Raji (cell line): ENCODE measurements around the gene SMC6.

Source experiments
- POLR2A ChIP-seq: IDR thresholded peaks from 2 replicates; pipeline ENCODE4 v1.6.1; 2011; ENCODE audit warnings: low read depth, low read length, control low read depth; ENCODE audit not compliant: insufficient read depth

The SMC6 gene, protein sequence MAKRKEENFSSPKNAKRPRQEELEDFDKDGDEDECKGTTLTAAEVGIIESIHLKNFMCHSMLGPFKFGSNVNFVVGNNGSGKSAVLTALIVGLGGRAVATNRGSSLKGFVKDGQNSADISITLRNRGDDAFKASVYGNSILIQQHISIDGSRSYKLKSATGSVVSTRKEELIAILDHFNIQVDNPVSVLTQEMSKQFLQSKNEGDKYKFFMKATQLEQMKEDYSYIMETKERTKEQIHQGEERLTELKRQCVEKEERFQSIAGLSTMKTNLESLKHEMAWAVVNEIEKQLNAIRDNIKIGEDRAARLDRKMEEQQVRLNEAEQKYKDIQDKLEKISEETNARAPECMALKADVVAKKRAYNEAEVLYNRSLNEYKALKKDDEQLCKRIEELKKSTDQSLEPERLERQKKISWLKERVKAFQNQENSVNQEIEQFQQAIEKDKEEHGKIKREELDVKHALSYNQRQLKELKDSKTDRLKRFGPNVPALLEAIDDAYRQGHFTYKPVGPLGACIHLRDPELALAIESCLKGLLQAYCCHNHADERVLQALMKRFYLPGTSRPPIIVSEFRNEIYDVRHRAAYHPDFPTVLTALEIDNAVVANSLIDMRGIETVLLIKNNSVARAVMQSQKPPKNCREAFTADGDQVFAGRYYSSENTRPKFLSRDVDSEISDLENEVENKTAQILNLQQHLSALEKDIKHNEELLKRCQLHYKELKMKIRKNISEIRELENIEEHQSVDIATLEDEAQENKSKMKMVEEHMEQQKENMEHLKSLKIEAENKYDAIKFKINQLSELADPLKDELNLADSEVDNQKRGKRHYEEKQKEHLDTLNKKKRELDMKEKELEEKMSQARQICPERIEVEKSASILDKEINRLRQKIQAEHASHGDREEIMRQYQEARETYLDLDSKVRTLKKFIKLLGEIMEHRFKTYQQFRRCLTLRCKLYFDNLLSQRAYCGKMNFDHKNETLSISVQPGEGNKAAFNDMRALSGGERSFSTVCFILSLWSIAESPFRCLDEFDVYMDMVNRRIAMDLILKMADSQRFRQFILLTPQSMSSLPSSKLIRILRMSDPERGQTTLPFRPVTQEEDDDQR

DNA sequence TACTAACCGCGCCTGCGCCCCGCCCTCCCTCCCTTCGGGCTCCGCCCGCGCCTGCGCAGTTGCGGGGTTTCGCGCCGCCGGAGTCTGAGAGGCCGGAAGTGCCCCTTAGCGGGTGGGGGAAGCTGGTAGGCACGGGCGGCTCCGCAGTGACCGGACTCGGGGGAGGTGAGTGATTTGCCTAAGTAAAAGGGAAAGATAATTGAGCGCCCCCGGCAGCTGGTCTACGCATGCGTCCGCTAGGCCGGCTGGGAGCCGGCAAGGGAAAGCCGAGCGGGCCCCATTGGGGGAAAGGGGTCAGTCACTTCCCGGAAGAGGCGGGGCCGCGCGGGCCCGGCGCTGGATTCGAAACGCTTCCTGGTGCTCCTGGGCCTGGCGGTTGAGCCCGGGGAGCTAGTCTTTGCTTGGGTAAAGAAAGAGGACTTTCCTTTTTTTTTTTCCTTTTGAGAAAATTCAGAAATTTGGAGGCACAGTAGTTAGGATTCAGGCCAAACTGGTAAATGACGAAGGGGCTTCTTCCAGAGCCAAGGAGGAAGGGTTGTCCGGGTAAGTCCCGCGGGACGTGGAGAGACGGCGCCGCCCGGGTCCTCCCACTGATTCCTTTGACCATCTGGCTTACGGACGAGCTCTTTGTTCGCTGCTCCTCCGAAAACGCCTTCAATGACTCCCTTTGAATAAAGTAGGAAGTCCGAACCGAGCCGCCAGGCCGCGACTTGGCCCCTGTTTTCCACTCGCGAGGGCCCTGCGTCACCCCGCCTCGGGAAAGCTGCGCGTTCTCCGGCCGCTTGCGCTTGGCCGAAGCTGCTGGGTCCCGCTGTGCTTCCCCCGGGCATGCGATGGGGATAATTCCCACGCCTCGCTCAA lies at the start of gene SMC6, which contains the start of gene GEN1:
Gene SMC6 (minus strand): TSS at position 8 of the 861 bp plus-strand sequence. CDS start 7,864 bp downstream, outside the sequence.
Gene GEN1 (plus strand): TSS at position 336 of the 861 bp plus-strand sequence. CDS start 5,806 bp downstream, outside the sequence.
- no peak; the same call in 1 of the 2 replicates for TF ChIP-seq POLR2A

DNA sequence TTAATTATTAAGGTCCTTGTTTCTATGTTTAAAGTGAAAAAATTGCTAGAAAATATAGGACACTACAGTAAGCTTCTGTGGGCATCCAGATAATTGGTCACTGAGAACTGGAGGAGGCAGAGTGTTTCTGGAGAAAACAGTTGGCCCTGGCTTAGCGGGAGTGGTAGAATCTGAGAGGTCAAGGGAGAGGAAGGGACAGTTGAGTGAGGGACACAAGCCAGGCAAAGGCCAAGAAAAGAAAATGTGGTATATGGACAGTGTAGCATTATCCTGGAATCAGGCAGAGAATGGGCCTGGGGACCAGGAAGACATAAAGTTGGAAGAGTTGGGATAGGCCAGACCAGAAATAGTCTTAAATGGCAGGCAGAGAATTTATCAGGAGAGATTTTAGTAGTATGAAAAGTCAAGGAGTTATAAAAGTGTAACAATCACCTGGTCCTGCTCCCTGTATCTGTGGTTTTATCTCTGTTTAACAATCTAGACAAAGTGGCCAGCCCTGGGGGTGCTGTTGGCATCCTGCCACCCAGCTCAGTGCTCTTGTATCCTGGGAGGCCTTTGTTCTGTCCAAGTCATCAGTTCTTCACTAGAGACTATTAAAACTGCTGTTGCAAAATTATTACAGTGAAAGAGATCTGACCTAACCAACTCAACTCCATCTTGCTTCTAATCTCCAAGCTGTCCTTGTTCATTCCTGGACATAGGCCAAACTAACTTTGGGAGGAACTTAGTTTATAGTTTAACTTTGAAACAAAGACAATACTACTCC lies 47.3 kb upstream of the SMC6 start:
- TF ChIP-seq POLR2A = no peak

DNA sequence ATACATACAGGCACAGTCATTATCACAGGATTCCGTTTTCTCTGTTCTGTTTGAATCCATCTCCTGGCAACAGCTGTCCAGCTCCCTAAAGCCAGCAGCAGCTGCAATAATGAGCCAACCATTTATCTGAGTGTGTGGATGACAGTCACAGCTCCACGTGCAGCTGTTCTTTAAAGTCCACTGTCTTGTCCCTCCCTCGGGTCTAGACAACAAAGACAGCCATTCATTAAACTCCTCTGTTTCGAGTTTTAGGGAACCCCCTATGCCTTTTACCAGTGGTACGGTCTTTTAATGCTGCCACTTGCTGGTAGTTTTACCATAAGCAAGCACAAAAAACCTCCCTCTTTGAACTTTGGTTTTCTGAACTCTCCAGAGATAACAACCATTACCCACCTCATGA lies 46.6 kb upstream of the SMC6 start:
- TF ChIP-seq POLR2A = no peak

DNA sequence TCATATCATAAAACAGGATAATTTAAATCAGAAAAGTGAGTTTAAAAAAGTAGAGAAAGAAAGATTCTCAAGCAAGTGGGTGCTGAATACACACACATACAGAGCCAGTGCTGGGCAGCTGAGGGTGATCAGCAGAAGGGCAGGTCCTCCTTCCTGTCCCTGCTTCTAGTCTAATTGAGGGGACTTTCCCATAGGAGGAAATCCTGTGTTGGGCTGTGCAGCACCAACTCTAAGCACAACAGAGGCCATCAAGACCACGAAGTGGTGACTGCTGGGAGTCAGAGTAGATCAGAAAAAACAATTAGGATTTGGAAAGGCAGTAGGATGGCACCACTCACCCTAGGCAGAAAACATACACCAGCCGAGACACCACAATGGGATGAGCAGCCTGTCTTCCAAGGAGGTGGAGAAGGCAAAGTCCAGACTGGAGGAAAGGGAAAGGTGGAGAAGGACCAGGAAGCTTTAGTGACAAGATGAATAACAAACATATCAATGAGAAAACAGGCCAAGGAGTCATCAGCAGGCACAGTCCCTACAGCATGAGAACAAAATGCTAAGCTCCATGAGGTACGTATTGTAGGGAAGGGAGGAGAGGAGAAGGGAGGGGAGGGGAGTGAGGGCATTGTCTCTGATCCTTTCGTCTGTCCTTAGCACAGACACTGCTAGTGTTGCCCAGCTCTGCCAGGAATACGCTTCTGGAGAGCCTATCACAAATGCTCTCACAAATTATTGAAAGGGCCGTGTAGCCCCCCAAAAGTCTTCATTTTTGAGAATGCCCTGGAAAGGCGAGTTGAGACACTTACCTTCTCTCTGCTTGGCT lies 45.9 kb upstream of the SMC6 start:
- no peak for TF ChIP-seq POLR2A

DNA sequence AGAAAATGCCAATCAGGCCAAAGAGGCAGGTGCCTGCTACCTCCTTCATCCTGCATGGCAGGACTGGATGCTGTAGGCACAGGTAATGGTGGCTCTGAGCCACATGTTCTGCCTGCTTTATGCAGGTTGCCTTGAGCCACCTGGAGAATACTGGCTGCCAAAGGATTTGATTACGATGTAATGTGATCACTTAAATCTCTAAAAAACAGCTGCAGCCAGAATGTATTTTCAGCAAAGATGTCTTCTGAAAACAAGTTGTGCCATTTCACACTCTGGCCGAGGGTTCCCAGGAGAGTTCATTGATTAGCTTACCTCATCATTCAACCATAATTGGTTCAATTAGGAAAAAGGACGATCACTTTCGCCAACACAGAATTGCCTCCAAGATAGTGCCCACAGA lies 44.7 kb upstream of the SMC6 start:
- TF ChIP-seq POLR2A = no peak

DNA sequence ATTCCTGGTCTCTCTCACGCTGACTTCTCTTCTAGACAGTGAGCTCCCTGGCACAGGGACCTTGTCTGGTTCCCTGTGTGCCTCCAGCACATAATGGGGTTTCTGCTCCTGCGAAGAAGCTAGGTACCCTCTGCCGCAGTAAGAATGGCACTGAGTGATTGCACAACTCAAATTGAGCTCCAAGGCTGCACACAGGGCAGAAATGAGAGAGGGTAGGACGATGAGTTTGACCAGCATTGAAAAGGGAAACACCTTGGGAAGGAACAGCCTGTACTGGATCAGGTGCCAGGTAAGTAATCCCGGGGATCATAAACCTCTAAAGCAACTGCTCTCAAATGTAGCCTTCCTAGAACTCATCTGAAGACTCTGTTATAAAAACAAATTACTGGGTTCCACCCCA lies 41.7 kb upstream of the SMC6 start:
- no peak for TF ChIP-seq POLR2A

DNA sequence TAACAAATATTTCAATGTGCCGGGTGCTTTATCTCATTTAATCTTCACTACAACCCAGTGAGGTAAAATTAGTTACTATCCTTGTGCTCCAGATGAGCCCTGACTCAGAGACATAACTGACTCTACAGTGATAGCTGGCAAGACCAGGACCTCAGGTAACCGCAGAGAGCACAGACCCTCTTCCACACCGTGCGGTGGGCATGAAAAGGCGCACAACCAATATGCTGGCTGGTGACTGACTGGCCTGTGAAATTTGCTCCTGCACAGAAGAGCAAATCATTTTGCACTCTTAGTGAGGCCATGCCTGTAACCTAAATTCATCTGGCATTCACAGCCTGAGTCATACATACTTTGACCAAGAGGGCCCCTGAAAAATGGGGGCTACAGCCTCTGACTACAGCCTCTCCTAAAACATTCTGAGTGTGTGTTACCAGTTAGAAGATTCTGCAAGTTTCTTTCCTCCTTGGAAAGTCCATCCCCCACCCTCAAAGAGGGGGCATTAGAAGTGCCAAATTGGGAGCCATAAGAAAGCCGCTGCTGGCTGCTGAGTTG lies 40.3 kb upstream of the SMC6 start:
- no peak for TF ChIP-seq POLR2A

DNA sequence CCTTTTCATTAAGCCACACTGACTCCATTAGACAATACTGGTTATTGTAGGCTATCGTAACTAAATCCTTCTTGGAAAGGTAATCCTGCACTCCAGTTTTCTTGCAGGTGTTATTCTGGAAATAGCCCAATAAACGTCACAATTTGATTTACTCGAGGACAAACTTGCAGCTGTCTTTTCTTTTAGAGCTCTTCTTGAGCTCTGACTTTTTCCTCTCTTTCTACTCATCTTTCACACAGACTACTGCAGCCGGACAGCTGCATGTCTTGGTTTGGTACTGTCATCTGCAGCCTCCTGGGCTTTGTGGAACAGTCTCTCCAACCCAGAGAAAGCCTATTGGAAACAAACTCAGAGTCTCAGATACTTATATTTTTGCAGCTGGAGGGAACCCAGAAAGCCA lies 39.7 kb upstream of the SMC6 start:
- no peak for TF ChIP-seq POLR2A

DNA sequence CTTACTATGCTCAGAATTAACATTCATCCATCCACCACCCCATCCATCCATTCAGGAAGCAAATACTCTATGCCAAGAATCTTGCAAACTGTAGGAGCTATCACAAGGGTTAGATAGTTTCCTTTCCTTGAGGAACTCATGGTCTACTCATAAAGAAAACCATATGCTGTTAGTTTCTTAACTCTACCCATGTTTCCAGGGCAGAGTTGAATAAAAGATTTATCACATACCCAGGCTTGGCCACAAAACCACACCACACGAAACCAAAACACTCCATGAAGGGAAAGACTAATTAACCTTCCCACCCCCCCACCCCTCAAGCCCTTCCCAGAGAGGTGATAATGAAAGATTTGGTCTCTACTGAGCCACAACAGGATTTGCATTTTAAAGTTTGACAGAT lies 38.9 kb upstream of the SMC6 start:
- TF ChIP-seq POLR2A = no peak

DNA sequence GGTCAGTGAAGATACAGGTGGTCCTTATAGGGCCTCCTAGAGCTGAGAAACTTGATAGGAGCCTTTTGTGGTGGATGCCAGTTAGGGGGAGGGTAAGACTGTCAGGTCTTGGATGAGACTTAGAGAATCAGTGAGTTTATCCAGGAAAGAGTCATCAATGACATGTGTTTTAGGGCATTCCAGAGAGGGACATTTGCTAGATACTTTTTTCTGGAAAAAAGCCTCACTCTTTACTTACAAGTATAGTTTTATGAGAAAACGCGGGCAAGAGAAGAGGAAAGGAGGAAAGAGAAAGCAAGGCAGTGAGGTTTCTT lies 38.2 kb upstream of the SMC6 start:
- no peak for TF ChIP-seq POLR2A

DNA sequence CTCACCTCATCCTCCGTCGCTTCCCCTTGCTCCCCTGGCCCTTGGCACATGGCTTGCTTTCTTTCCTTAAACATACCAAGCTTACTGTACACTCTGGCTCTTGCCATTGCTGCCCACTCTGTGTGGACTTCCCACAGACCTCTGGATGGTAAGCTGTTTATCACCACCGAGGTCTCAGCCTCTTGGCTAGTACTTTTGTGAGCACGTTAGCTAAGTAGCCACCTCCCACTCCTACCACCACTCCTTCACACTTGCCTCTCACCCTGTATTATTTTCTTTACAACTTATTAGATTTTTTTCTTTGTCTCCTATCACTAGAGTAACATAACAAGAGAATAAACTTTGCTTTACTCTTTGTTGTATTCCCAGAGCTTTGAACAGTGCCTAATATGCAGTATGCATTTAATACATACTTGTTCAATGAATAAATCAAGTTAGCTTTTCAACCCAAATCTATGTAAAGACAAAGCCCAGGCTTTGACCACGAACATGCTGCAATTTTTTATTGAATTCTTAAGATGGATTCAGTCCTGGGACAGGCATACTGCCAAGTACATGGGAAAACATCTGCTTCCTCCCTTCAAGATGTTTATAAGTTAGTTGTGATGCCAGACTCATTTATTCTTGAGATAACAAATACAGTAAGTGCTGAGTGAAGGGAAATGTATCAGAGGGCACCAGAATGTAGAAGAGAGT lies 37.7 kb upstream of the SMC6 start:
- no peak for TF ChIP-seq POLR2A

DNA sequence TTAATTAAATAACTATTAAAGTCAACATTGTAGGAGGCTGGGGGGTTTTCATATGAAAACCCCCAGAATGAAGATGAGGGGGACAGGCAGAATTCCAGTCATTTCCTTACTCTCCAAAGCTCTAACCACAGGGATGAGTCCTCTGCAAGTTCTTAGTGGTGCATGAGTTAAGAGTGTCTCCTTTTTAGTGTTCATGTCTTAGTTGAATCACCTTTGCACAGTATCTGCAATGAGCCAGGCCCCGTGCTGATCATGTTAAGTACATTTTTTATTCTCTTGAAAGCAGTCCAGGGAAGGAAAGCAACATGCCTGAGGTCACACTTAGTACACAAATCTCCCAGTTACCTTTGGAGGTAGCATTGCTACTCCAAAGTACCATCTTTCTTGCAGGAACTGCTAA lies 36.9 kb upstream of the SMC6 start:
- no peak for TF ChIP-seq POLR2A

DNA sequence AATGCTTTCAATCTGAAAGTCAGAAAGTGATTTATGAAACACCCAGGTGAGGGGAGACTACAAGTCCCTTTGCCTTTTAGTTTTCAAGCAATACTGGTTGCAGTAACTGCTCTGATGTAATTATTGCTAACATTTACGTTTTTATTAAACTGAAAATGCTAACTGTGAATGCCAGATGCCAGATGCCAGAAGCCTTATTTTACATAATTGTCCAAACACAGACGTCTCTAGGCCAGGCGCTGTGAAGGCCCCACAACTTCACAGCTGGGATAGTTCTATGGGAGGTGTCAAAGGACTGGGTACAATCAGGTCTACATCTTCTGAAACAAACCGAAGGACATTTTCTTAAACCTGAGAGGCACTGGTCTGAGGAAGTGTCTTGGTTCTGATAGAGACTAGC lies 35.2 kb upstream of the SMC6 start:
- no peak for TF ChIP-seq POLR2A

DNA sequence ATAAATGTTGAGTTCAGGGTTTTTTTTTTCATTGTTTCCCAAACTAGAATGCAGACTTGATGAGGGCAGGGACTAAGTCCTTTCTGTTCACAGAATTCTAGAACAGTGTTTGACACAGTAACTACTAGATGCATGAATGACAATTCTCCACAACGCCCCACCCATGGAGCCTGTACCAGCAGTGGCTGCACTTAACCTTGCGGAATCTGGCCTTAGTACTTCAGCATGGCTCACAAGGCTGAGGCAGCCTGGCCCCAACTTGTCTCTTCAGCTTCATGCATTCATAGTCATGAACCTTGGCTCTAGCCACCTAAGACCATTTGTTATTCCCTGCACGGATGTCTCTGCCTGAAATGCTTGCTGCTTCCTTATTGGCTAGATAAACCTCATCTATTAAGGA lies 33.1 kb upstream of the SMC6 start:
- no peak for TF ChIP-seq POLR2A
